Trophoblast cell (in vitro differentiated cells and primary cell): ENCODE results near the gene DDX28.
"Not testable (repeated sequence)": the region's sequence is repeated elsewhere in the genome, so short reads cannot be mapped to it uniquely, and the experiment has no call there.

Experiments used
- DNase-seq, 2 donors: peaks; one replicate each; pipeline ENCODE4 v3.0.0-alpha.2; 2016
- H2AFZ ChIP-seq: 2 replicates; pipeline ENCODE4 v1.6.1; 2013; ENCODE audit warnings: low read length, moderate library complexity, mild to moderate bottlenecking; ENCODE audit not compliant: insufficient read depth, poor library complexity
- H2AK5ac ChIP-seq: 2 replicates; pipeline ENCODE4 v1.6.1; 2013; ENCODE audit warnings: mild to moderate bottlenecking, low read length
- H2BK120ac ChIP-seq: 2 replicates; pipeline ENCODE4 v1.6.1; 2013; ENCODE audit warnings: low read length, mild to moderate bottlenecking, moderate library complexity; ENCODE audit not compliant: insufficient read depth, poor library complexity
- H2BK12ac ChIP-seq: 2 replicates; pipeline ENCODE4 v1.6.1; 2013; ENCODE audit warnings: mild to moderate bottlenecking, low read length, moderate library complexity
- H2BK5ac ChIP-seq: 2 replicates; pipeline ENCODE4 v1.6.1; 2013; ENCODE audit warnings: low read length, low read depth, moderate library complexity, mild to moderate bottlenecking; ENCODE audit not compliant: poor library complexity
- H3K14ac ChIP-seq: 2 replicates; pipeline ENCODE4 v1.6.1; 2013; ENCODE audit warnings: mild to moderate bottlenecking, low read length
- H3K18ac ChIP-seq: 2 replicates; pipeline ENCODE4 v1.6.1; 2013; ENCODE audit warnings: mild to moderate bottlenecking, low read length
- H3K23ac ChIP-seq: 2 replicates; pipeline ENCODE4 v1.6.1; 2013; ENCODE audit warnings: low read length
- H3K27ac ChIP-seq: 2 replicates; pipeline ENCODE4 v1.5.1; 2013; ENCODE audit warnings: low read depth, mild to moderate bottlenecking, inconsistent platforms, low read length, moderate library complexity
- H3K27me3 ChIP-seq: 2 replicates; pipeline ENCODE4 v1.6.1; 2013; ENCODE audit warnings: inconsistent platforms, mild to moderate bottlenecking, low read length, moderate library complexity; ENCODE audit not compliant: insufficient read depth
- H3K36me3 ChIP-seq, 2 experiments: 1 replicate in 1 of 2; 2 replicates in 1 of 2; pipeline ENCODE4 v1.6.1; 2013; ENCODE audit warnings: low read length in 2 of 2, mild to moderate bottlenecking in 2 of 2, moderate library complexity in 1 of 2; ENCODE audit not compliant: insufficient read depth in 2 of 2, control insufficient read depth in 1 of 2
- H3K4ac ChIP-seq: 2 replicates; pipeline ENCODE4 v1.6.1; 2013; ENCODE audit warnings: low read depth, mild to moderate bottlenecking, low read length, moderate library complexity
- H3K4me1 ChIP-seq, 2 experiments: 1 replicate in 1 of 2; 2 replicates in 1 of 2; pipeline ENCODE4 v1.6.1; 2013; ENCODE audit warnings: low read length in 2 of 2, mild to moderate bottlenecking in 2 of 2, moderate library complexity in 1 of 2; ENCODE audit not compliant: insufficient read depth in 2 of 2, control insufficient read depth in 1 of 2
- H3K4me2 ChIP-seq: 2 replicates; pipeline ENCODE4 v1.6.1; 2013; ENCODE audit warnings: inconsistent platforms, mild to moderate bottlenecking, low read length, moderate library complexity
- H3K4me3 ChIP-seq: 2 replicates; pipeline ENCODE4 v1.5.1; 2013; ENCODE audit warnings: mild to moderate bottlenecking, low read depth, low read length, inconsistent platforms
- H3K79me1 ChIP-seq: one replicate; pipeline ENCODE4 v1.6.1; 2013; ENCODE audit warnings: low read length
- H3K79me2 ChIP-seq: 2 replicates; pipeline ENCODE4 v1.6.1; 2013; ENCODE audit warnings: low read length, mild to moderate bottlenecking; ENCODE audit not compliant: control insufficient read depth, insufficient read depth, poor library complexity
- H3K9ac ChIP-seq: 2 replicates; pipeline ENCODE4 v1.6.1; 2013; ENCODE audit warnings: mild to moderate bottlenecking, low read length
- H3K9me3 ChIP-seq: 2 replicates; pipeline ENCODE4 v1.6.1; 2013; ENCODE audit warnings: low read depth, mild to moderate bottlenecking, control low read depth, inconsistent platforms, low read length; ENCODE audit not compliant: insufficient read depth
- H4K12ac ChIP-seq: 2 replicates; pipeline ENCODE4 v1.6.1; 2013; ENCODE audit warnings: low read depth, mild to moderate bottlenecking, low read length, moderate library complexity
- H4K8ac ChIP-seq: 2 replicates; pipeline ENCODE4 v1.6.1; 2013; ENCODE audit warnings: low read depth, mild to moderate bottlenecking, low read length, moderate library complexity
- H4K91ac ChIP-seq: one replicate; pipeline ENCODE4 v1.6.1; 2013; ENCODE audit warnings: low read depth, mild to moderate bottlenecking, low read length, moderate library complexity
- WGBS: extraction: QIAGEN DNeasy Blood & Tissue Kit; methylation state at CpG from one replicate; pipeline ENCODE4 v1.1.7; 2013; ENCODE audit warnings: missing lambda C conversion rate; ENCODE audit not compliant: insufficient read length, insufficient coverage; ENCODE audit errors: extremely low coverage; 5-methylcytosine and 5-hydroxymethylcytosine counted together

DDX28 gene

GRCh38 chr16:68035227-68035626 lies 12.2 kb upstream of the DDX28 start:
- Histone ChIP-seq H3K79me1 (no peaks in the 10 kb centered on the region), H2AFZ (no peak overlapping the region), H4K12ac (no peak overlapping the region), H3K36me3 (peaks cover 3 to 8% of the 10 kb centered on the region in 2 experiments), H2BK12ac (no peak overlapping the region), H4K8ac (no peak overlapping the region), H3K23ac (no peak overlapping the region), H3K4ac (no peak overlapping the region), H3K9ac (no peak overlapping the region), H2BK5ac (no peak overlapping the region), H3K27ac (no peak overlapping the region), H3K4me1 (no peaks in the 10 kb centered on the region), H2BK120ac (no peak overlapping the region), H2AK5ac (no peak overlapping the region), H4K91ac (no peak overlapping the region), H3K79me2 (no peaks in the 10 kb centered on the region), H3K9me3 (no peaks in the 10 kb centered on the region), H3K27me3 (no peaks in the 10 kb centered on the region), H3K4me2 (no peak overlapping the region), H3K4me3 (no peak overlapping the region), H3K18ac (no peak overlapping the region), H3K14ac (no peak overlapping the region)
- DNase-seq, result no peak
- WGBS, result no CpG with 5 or more reads among the region's 2 CpGs

GRCh38 chr16:68033101-68033500 lies 10.1 kb upstream of the DDX28 start:
- no peaks in the 10 kb centered on the region for H3K79me1 ChIP-seq
- H3K4me1 ChIP-seq, result no peaks in the 10 kb centered on the region
- peaks cover 2 to 3% of the 10 kb centered on the region in 2 experiments for H3K36me3 ChIP-seq
- H2BK12ac ChIP-seq, result no peak overlapping the region
- no peak overlapping the region for H3K9ac ChIP-seq
- H4K91ac ChIP-seq, result no peak overlapping the region
- no peak overlapping the region for H4K8ac ChIP-seq
- no peak overlapping the region for H4K12ac ChIP-seq
- H2BK120ac ChIP-seq, result no peak overlapping the region
- no peak overlapping the region for H2AK5ac ChIP-seq
- H3K4me3 ChIP-seq, result no peak overlapping the region
- no peak overlapping the region for H2AFZ ChIP-seq
- H2BK5ac ChIP-seq, result no peak overlapping the region
- H3K9me3 ChIP-seq, result no peaks in the 10 kb centered on the region
- H3K79me2 ChIP-seq, result no peaks in the 10 kb centered on the region
- no peak overlapping the region for H3K4me2 ChIP-seq
- no peak overlapping the region for H3K18ac ChIP-seq
- DNase-seq, result no peak
- H3K4ac ChIP-seq, result no peak overlapping the region
- H3K27ac ChIP-seq, result no peak overlapping the region
- no CpG with 5 or more reads among the region's 2 CpGs for WGBS
- H3K14ac ChIP-seq, result no peak overlapping the region
- H3K27me3 ChIP-seq, result no peaks in the 10 kb centered on the region
- H3K23ac ChIP-seq, result no peak overlapping the region

GRCh38 chr16:68031951-68032350 lies 8.9 kb upstream of the DDX28 start:
- no peaks in the 10 kb centered on the region for H3K9me3 ChIP-seq
- no peak overlapping the region for H2AK5ac ChIP-seq
- no peak overlapping the region for H3K4ac ChIP-seq
- H3K4me1 ChIP-seq, result no peaks in the 10 kb centered on the region
- H3K4me3 ChIP-seq, result no peak overlapping the region
- WGBS, result no CpG with 5 or more reads among the region's 2 CpGs
- H4K8ac ChIP-seq, result no peak overlapping the region
- no peak overlapping the region for H3K27ac ChIP-seq
- no peak overlapping the region for H3K14ac ChIP-seq
- H3K79me1 ChIP-seq, result no peaks in the 10 kb centered on the region
- no peak overlapping the region for H2BK12ac ChIP-seq
- H3K18ac ChIP-seq, result no peak overlapping the region
- no peak overlapping the region for H3K23ac ChIP-seq
- no peak overlapping the region for H2BK120ac ChIP-seq
- H3K27me3 ChIP-seq, result no peaks in the 10 kb centered on the region
- no peak overlapping the region for H3K4me2 ChIP-seq
- peak in 1 of 2 donors; percentile 23 for DNase-seq
- H3K79me2 ChIP-seq, result no peaks in the 10 kb centered on the region
- no peak overlapping the region for H4K12ac ChIP-seq
- H4K91ac ChIP-seq, result no peak overlapping the region
- H2AFZ ChIP-seq, result no peak overlapping the region
- H3K9ac ChIP-seq, result no peak overlapping the region
- no peak overlapping the region for H2BK5ac ChIP-seq
- H3K36me3 ChIP-seq, result peaks cover 0 to 2% of the 10 kb centered on the region in 2 experiments

- H3K36me3 ChIP-seq, H3K4me3 ChIP-seq, H3K27me3 ChIP-seq, H3K4me2 ChIP-seq, H3K27ac ChIP-seq, H4K91ac ChIP-seq, H3K4me1 ChIP-seq, H2AFZ ChIP-seq, H4K12ac ChIP-seq, H3K18ac ChIP-seq, H2BK12ac ChIP-seq, H3K14ac ChIP-seq, H3K79me2 ChIP-seq, H2AK5ac ChIP-seq, H3K23ac ChIP-seq, H3K9ac ChIP-seq, H2BK5ac ChIP-seq, H3K4ac ChIP-seq, H4K8ac ChIP-seq, H2BK120ac ChIP-seq, H3K9me3 ChIP-seq, H3K79me1 ChIP-seq: not testable (repeated sequence)
- peak; percentile 30 to 50 for DNase-seq
- no CpG with 5 or more reads among the region's 6 CpGs for WGBS
Observed at GRCh38 chr16:68030108-68030507, 7.1 kb upstream of the DDX28 start.
